GM06990 (cell line): ENCODE measurements around the gene KLHL22.
A peak's percentile ranks its signal among the peaks of the same experiment; 100 is the strongest.
"Not testable (repeated sequence)": the region's sequence is repeated elsewhere in the genome, so short reads cannot be mapped to it uniquely, and the experiment has no call there.

Source experiments
- DNase-seq: peaks from one replicate; pipeline ENCODE4 v3.0.0-alpha.2; 2011; ENCODE audit not compliant: insufficient read length; ENCODE audit errors: extremely low read depth
- H3K27me3 ChIP-seq: replicated peaks from 2 replicates; pipeline ENCODE4 v1.6.0; 2011; ENCODE audit warnings: low read length; ENCODE audit not compliant: control insufficient read depth, insufficient read depth
- H3K36me3 ChIP-seq: 2 replicates; pipeline ENCODE4 v1.5.1; 2011; ENCODE audit warnings: low read length; ENCODE audit not compliant: control insufficient read depth, insufficient read depth
- H3K4me3 ChIP-seq: replicated peaks from 2 replicates; pipeline ENCODE4 v1.5.1; 2011; ENCODE audit warnings: low read depth, mild to moderate bottlenecking, control low read depth, low read length
- TF ChIP-seq, protein P1 (sequence below): IDR thresholded peaks from 2 replicates; pipeline ENCODE4 v1.5.1; 2011; ENCODE audit warnings: low read length, control low read depth, mild to moderate bottlenecking, inconsistent platforms; ENCODE audit not compliant: insufficient read depth, poor library complexity, severe bottlenecking

Gene KLHL22

DNA sequence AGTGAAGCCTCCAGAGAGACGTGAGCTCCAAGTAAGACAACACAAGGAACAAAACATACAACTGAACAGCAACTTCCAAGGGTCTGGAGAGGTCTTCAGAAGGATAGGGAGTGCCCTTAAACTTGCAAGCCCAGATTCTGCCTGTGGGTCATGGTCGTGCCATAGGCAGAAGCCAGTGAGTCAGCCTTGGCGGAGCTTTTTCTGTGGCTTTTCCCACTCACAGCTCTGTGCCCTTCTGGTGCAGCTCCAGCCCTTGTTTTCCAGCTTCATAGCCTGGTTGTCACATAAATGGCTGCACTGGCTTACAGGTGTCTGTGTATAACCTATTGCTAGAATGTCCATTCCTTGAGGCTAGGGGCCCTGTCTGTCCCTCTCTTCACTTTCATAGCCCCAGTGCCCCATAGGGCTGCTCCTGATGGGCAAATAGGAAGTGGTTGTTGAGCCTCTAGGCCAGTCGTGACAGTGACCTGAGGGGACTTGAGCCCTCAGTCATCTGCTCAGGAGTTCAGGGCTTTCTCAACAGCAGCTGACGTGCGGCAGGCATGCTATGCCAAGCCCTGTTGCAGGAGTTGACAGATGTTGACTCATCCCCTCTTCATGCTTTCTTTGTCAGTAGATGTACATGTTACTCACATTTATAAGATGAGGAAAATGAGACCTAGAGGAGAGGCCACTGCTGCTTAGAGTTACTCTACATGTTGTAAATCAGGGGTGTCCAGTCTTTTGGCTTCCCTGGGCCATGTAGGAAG is 19.2 kb upstream of the KLHL22 start:
- no peak for DNase-seq
- TF ChIP-seq, protein P1, sequence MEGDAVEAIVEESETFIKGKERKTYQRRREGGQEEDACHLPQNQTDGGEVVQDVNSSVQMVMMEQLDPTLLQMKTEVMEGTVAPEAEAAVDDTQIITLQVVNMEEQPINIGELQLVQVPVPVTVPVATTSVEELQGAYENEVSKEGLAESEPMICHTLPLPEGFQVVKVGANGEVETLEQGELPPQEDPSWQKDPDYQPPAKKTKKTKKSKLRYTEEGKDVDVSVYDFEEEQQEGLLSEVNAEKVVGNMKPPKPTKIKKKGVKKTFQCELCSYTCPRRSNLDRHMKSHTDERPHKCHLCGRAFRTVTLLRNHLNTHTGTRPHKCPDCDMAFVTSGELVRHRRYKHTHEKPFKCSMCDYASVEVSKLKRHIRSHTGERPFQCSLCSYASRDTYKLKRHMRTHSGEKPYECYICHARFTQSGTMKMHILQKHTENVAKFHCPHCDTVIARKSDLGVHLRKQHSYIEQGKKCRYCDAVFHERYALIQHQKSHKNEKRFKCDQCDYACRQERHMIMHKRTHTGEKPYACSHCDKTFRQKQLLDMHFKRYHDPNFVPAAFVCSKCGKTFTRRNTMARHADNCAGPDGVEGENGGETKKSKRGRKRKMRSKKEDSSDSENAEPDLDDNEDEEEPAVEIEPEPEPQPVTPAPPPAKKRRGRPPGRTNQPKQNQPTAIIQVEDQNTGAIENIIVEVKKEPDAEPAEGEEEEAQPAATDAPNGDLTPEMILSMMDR = no peak
- no peak overlapping the region for H3K4me3 ChIP-seq
- H3K36me3 ChIP-seq = peaks cover 16% of the 10 kb centered on the region
- no peaks in the 10 kb centered on the region for H3K27me3 ChIP-seq

DNA sequence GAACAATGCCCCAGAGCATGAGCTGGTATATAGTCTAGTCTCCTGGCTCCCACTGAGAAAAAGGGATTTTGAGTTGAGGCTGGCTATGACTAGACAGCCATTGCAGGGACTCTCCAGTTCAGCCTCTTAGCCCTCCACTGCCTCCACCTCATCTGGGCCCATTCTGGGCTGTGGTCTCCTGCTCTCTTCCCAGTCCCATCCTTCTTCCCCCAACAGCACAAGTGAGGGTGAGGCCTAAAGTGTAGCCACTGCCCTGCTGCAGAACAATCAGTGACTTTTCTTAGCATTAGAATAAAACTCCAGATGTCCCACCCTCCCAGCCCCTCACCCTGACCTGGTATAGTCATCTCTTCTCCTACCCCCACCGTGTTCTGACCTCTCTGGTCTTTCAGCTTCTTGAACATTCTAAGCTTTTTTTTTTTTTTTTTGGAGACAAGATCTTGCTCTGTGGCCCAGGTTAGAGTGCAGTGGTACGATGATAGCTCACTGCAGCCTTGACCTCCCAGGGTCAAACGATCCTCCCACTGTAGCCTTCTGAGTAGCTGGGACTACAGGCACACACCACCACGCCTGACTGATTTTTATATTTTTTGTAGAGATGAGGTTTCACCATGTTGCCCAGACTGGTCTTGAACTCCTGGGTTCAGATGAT is 16.1 kb upstream of the KLHL22 start:
- DNase-seq = no peak
- TF ChIP-seq, protein P1 = no peak
- Histone ChIP-seq H3K36me3 (peaks cover 6% of the 10 kb centered on the region), H3K27me3 (no peaks in the 10 kb centered on the region), H3K4me3 (no peak overlapping the region)

DNA sequence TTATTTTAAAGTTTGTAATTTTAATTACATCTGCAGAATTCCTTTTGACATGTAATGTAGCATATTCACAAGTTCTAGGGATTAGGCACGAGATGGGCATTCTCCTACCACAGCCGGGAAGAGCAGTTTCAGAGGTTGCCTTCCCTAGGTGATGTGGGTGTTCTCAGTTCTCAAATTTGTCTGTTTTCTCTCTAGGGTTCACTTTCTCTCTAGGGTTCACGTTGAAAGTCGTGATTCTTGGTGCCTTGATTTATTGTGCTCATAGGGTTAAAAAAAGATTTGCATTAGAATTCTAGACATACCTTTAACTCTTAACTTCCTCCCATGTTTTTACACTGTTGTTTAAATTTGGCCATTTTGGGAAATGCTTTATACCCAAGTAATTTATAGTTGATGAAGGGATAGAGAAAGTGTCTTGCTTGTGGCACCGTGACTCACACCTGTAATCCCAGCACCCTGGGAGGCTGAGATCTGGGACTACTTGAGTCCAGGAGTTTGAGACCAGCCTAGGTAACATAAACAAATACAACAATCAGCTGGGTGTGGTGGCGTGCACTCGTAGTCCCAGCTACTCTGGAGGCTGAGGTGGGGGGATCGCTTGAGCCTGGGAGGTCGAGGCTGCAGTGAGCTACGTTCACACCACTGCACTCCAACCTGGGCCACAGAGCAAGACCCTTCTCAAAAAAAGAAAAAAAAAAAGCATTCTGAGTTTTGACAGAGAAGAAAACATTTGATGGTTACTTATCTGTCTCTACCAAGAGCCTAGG is 15.4 kb upstream of the KLHL22 start:
- Histone ChIP-seq H3K27me3 (no peaks in the 10 kb centered on the region), H3K4me3 (no peak overlapping the region; the same call in 1 of the 2 replicates), H3K36me3 (peaks cover 6% of the 10 kb centered on the region)
- TF ChIP-seq, protein P1 = no peak
- no peak for DNase-seq

DNA sequence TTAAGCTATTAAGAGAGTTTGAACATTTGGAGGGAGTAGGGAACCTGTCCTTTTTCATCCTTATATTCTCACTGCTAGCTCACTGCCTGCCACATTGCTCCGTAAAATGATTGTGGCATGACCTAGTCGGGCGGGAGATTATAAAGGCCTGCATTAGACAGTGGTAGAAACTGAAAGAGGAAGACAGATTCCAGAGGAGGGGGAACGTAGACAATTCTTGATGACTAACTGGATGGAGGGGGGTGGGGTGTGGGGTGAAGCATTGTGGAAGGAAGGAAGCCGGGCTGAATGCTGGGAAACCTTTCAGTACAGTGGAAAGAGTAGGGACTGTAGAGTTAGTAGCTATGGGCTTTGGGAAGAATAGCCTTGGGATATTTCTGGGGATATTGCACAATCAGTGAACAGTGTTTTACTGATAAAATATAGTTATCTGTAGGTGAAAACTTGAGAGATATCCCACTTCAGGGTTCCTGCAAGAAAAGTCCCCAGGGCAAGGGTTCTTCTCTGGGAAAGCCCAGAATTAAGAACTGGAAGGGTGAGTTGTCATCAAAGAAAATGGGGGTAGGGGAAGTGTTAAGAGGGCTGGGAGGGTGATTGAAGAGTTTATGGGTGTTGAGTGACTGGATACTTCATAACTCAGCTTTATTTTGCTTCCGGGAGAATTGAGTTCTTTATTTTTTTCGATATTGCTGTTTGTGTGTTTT is 13.9 kb upstream of the KLHL22 start:
- TF ChIP-seq, protein P1 = no peak
- Histone ChIP-seq H3K4me3 (peak overlapping the region; percentile 84), H3K36me3 (peaks cover 3% of the 10 kb centered on the region), H3K27me3 (no peaks in the 10 kb centered on the region)
- no peak for DNase-seq

DNA sequence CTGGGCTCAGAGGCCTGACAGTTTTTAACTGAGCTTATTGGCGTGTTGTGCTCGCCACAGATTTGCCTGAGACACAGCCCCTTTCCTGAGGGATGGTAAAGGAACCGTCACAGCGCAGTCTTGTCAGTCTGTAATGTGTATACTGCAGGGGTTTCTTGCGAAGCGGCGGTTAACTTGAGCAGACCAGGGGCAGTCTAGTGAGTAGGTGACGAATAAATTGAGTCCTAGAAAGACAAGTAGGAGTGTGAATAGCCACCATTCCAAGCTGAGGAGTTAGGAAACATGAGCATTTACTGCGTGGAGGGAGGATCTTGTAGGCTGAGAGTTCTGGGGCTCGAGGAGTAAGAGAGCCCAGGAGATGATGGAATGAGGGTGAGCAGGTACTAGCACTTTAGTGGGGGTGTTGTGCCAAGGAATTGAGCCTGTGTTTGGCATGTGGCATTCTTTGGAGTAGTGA is 13.2 kb upstream of the KLHL22 start:
- Histone ChIP-seq H3K36me3 (no peaks in the 10 kb centered on the region; the same call in 1 of the 2 replicates), H3K4me3 (peak overlapping the region; percentile 84), H3K27me3 (no peaks in the 10 kb centered on the region)
- TF ChIP-seq, protein P1 = no peak
- no peak for DNase-seq

DNA sequence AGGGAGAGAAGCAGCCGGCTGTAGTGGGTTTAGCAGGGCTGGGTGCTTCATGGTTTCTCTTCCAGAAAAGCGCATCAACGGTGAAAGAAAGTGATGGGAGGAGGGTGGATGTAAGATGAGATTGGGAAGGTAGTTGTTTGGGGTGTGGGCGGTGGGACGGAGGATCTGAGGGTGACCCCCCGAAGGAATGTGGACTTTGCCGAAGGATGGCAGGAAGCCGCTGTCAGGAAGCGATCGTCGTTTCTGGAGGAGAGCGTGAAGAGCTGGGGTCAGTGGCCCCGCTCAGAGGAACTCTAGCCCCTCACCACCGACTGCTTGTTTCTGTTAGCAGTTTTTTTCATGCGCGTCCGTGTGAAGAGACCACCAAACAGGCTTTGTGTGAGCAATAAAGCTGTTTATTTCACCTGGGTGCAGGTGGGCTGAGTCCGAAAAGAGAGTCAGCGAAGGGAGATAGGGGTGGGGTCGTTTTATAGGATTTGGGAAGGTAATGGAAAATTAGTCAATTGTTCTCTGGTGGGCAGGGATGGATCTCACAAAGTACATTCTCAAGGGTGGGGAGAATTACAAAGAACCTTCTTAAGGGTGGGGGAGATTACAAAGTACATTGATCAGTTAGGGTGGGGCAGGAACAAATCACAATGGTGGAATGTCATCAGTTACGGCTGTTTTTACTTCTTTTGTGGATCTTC is 12.6 kb upstream of the KLHL22 start:
- DNase-seq, H3K36me3 ChIP-seq, H3K27me3 ChIP-seq: not testable (repeated sequence)
- H3K4me3 ChIP-seq = peak overlapping the region; percentile 84
